Thymus (tissue), 11 donors: ENCODE measurements around the gene NEDD4L. TPM values are rescaled to one million over a fixed set of nuclear protein-coding genes. Genes with fewer than 3 reads are reported as not detected.

Experiments
- DNase-seq, 9 donors: peaks; one replicate each; pipeline ENCODE4 v3.0.0-alpha.2; 2013; ENCODE audit warnings: low spot score in 9 of 9, low read depth in 6 of 9, missing footprints in 1 of 9
- H3K27ac ChIP-seq, 2 donors: one replicate each; pipeline ENCODE4 v1.5.1; 2013; ENCODE audit warnings: control low read depth in 1 of 2, low read depth in 1 of 2, low read length in 1 of 2, mild to moderate bottlenecking in 1 of 2, moderate library complexity in 1 of 2
- H3K27me3 ChIP-seq, 2 donors: one replicate each; pipeline ENCODE4 v1.5.1; 2013; ENCODE audit warnings: low read length in 1 of 2; ENCODE audit not compliant: control insufficient read depth in 2 of 2, insufficient read depth in 1 of 2
- H3K36me3 ChIP-seq, 2 donors: one replicate each; pipeline ENCODE4 v1.5.1; 2013; ENCODE audit warnings: low read length in 1 of 2, mild to moderate bottlenecking in 1 of 2, moderate library complexity in 1 of 2; ENCODE audit not compliant: control insufficient read depth in 2 of 2, insufficient read depth in 2 of 2
- H3K4me1 ChIP-seq, 2 donors: one replicate each; pipeline ENCODE4 v1.5.1; 2013; ENCODE audit warnings: low read length in 2 of 2; ENCODE audit not compliant: control insufficient read depth in 2 of 2, insufficient read depth in 2 of 2
- H3K4me3 ChIP-seq, 2 donors: one replicate each; pipeline ENCODE4 v1.5.1; 2013; ENCODE audit warnings: low read length in 2 of 2, control low read depth in 1 of 2, mild to moderate bottlenecking in 1 of 2
- H3K9me3 ChIP-seq, 2 donors: one replicate each; pipeline ENCODE4 v1.5.1; 2013; ENCODE audit warnings: low read length in 1 of 2, mild to moderate bottlenecking in 1 of 2; ENCODE audit not compliant: control insufficient read depth in 2 of 2, insufficient read depth in 1 of 2
- WGBS: extraction: QIAGEN DNeasy Blood & Tissue Kit; methylation state at CpG from one replicate; pipeline ENCODE4 v1.1.7; 2013; 5-methylcytosine and 5-hydroxymethylcytosine counted together
- polyA plus RNA-seq: library from polyadenylated mRNA; stranded (reverse); fragments of 200-250 nt; gene quantifications from one replicate; pipeline ENCODE4 v1.2.3, GENCODE V29; 2013
- total RNA-seq: library from RNA; stranded (reverse); fragments of 120-200 nt; gene quantifications from one replicate; pipeline ENCODE4 v1.2.4, GENCODE V29; 2013
- donor health status: healthy.

Gene NEDD4L
- total and polyA plus RNA-seq, 2 donors = 6.5 to 11.8 TPM

DNA sequence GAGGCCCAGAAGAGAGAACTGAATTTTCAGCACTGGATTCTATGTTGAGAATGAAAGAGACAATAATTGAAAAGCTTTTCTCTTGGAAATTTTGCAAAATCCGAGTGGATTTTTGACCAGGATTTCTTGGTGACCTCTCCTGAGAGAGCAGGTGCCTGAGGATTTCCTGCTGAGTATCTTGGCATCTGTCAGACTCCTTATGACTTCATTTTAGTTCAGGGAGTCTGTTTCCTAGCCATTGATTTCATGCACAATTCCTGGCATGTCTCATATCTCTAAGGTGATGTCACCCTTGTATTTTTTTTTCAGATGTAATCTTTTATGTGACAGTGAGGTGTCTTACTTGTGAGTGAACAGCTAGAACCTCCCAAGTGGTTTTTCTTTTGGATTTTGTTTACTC, 195.9 kb downstream of the NEDD4L start:
- Histone ChIP-seq H3K4me1 (no peaks in the 10 kb centered on the region), H3K4me3 (no peak overlapping the region), H3K27ac (no peak overlapping the region), H3K9me3 (no peaks in the 10 kb centered on the region), H3K36me3 (no peaks in the 10 kb centered on the region), H3K27me3 (no peaks in the 10 kb centered on the region)
- WGBS = 91% methylated on average over 1 of the region's 1 CpG
- no peak for DNase-seq

DNA sequence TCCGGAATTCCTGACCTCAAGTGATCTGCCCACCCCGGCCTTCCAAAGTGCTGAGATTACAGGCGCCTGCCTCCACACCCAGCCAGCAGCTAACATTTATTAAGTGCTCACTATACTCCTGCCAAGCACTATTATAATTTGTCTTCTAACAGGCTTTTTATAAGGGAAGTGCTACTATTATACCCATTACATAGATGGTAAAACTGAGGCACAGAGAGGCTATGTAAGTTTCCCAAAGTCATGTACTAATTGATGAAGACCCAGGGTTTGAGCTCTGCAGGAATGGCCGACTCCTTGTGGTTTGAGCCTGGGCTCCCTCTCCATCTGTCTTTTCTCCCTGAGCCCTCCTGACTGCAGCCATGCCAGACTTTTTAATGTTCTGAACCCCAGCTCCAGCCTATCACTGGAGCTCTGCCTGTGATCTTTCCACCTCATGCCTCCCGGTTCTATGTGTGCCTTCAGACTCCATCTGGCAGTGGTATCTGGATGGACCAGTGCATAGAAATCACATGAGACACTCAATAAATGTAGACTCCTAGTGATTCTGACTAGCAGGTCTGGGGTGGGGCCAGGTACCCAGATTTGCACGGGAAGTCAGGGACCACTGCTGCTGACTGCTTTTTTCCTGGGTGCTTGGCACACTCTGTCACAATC, 197.1 kb downstream of the NEDD4L start:
- no peak overlapping the region for H3K27ac ChIP-seq
- WGBS = 98% methylated on average over 6 of the region's 6 CpGs

DNA sequence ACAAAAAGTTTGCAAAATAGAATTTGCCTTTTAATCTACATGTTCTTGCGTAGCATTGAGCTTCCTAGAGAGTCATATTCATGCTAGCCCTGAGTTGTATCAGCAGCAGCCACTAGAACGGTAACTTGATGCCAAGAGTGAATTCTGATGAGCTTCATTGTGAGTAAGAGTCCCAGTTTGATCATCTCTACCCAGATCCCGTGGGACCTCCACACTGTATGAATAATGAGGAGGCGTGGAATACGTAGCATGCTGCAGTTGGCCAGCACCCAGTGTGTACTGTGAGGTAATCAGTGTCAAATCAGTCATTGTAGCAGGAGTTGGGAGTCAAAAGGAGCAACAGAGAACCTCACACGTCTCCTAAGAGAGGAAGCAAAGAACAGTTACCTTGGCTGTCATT, 197.9 kb downstream of the NEDD4L start:
- Histone ChIP-seq H3K27me3 (no peaks in the 10 kb centered on the region), H3K9me3 (no peaks in the 10 kb centered on the region), H3K36me3 (no peaks in the 10 kb centered on the region), H3K27ac (no peak overlapping the region), H3K4me3 (no peak overlapping the region), H3K4me1 (no peaks in the 10 kb centered on the region)
- DNase-seq = no peak
- WGBS = 91% methylated on average over 6 of the region's 6 CpGs

More for the DNA sequence above, 197.1 kb downstream of the NEDD4L start:
- Histone ChIP-seq H3K4me1 (no peaks in the 10 kb centered on the region), H3K9me3 (no peaks in the 10 kb centered on the region), H3K27me3 (no peaks in the 10 kb centered on the region), H3K4me3 (no peak overlapping the region), H3K36me3 (no peaks in the 10 kb centered on the region)
- no peak for DNase-seq

DNA sequence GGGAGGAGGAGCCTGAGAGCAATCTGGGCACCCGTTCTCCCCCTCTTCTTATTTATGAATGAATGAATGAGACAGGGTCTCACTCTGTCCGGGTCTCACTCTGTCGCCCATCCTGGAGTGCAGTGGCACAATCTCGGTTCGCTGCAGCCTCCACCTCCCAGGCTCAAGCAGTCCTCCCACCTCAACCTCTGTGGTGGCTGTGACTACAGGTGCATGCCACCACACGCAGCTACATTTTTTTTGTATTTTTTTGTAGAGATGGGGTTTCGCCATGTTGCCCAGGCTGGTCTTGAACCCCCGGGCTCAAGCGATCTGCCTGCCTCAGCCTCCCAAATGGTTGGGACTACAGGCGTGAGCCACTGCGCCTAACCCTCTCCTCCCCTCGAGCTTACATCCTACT, 198.4 kb downstream of the NEDD4L start:
- 97% methylated on average over 12 of the region's 12 CpGs for WGBS
- Histone ChIP-seq H3K27ac (no peak overlapping the region), H3K9me3 (no peaks in the 10 kb centered on the region), H3K4me1 (no peaks in the 10 kb centered on the region), H3K36me3 (no peaks in the 10 kb centered on the region), H3K4me3 (no peak overlapping the region), H3K27me3 (no peaks in the 10 kb centered on the region)
- no peak for DNase-seq

DNA sequence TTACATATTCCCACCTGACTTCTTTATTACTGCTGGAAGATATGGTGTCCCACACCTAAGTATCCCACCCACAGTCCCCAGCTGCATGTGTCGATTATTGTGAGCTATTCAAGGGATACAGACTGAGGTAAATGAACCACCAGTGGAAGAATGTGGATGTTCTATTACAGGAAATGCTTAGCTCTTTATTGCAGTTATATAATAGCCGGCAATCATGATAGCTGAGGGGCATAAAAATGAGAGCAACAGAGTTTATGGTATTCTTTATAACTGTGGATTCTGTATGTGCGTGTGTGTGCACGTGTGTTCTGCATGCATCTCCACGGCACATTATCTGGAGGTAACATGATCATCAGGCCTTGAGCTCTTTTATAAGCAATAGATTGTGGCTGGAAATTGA, 198.9 kb downstream of the NEDD4L start:
- Histone ChIP-seq H3K4me3 (no peak overlapping the region), H3K9me3 (no peaks in the 10 kb centered on the region), H3K36me3 (no peaks in the 10 kb centered on the region), H3K27ac (no peak overlapping the region), H3K27me3 (no peaks in the 10 kb centered on the region), H3K4me1 (no peaks in the 10 kb centered on the region)
- WGBS = 96% methylated on average over 5 of the region's 5 CpGs
- no peak for DNase-seq

DNA sequence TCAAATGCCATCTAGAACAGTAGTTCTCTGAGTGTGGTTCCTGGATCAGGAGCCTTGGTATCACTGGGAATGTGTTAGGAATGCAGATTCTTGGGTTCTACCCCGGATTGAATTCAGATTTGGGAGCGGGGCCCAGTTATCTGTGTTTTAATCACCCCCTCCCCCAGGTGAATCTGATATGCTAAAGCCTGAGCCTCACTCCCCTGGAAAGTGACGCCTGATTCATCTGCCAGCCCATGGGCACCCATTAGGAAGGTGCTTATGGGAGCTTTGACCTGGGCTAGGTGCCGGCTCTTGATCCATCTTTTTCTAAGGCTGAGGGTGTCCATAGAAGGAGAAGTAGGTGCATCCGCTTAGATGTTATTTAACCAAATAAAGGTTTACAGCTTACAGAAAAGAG, 199.4 kb downstream of the NEDD4L start:
- no peaks in the 10 kb centered on the region for H3K27me3 ChIP-seq
- H3K36me3 ChIP-seq = no peaks in the 10 kb centered on the region
- no peaks in the 10 kb centered on the region for H3K4me1 ChIP-seq
- no peak overlapping the region for H3K27ac ChIP-seq
- 92% methylated on average over 5 of the region's 5 CpGs for whole genome bisulfite sequencing
- no peaks in the 10 kb centered on the region for H3K9me3 ChIP-seq
- no peak for DNase-seq
- no peak overlapping the region for H3K4me3 ChIP-seq

DNA sequence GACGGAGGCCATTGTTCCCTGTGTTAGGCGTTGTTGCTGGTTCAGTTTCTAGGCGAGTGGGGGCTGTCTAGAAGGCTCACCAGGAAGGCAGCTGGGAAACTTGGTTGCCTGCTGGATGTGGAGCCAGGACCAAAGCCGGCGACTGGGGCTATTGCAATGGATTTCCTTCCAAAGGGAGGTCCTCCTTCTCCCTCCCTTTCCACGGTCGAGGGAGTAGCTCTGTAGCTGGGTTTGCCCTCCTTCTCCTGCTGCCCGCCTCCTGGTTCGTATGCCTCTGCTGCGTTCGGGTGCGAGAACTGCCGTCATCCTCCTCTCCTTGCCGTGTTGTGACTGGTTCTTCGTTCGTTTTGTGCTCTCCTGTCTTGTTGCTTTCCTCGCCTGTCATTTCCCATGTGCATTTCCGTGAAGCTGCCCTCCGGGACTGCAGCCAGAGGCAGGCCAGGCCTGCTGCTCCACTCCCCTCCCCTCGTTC, 203.4 kb downstream of the NEDD4L start:
- Histone ChIP-seq H3K27ac (peak overlapping the region in 1 of 2 donors; percentile 32), H3K27me3 (no peaks in the 10 kb centered on the region), H3K4me1 (no peaks in the 10 kb centered on the region), H3K9me3 (no peaks in the 10 kb centered on the region), H3K4me3 (no peak overlapping the region), H3K36me3 (no peaks in the 10 kb centered on the region)
- no peak for DNase-seq
- 93% methylated on average over 20 of the region's 20 CpGs for WGBS

DNA sequence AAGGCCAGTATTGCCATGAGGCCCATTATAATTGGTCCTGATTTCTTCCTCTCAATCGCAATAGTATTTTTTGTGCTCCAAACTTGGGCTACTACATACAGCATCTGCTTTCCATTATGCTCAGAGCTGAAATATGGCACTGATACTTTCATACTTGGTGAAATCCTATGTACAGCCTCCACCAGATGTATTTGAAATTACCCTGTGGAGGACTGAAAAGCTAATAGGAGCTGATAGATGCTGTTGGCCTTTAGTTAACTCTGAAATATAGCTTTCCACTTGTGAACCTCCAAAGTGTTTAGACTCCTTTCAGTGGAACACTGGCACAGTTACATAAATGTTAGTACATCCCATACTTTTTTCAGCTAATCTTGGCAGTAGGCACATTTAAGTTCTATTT, 205.7 kb downstream of the NEDD4L start:
- no peak overlapping the region for H3K4me3 ChIP-seq

DNA sequence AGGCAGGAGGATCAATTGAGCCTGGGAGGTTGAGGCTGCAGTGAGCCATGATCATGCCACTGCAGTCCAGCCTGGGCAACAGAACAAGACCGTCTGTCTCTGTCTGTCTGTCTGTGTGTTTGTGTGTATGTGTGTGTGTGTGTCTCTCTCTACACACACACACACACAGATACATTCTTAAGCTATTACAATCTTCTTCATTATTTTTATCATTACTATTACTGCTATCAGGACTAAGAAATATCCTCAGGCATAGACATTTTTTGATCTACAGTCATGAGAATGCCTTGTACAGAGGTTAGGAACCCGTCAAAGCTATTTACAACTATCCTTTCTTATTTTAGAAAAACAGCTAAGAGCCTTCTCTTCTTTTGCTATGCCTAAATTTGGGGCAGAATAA, 207.4 kb downstream of the NEDD4L start:
- Histone ChIP-seq H3K4me3 (no peak overlapping the region), H3K27me3 (no peaks in the 10 kb centered on the region), H3K9me3 (no peaks in the 10 kb centered on the region), H3K27ac (no peak overlapping the region), H3K36me3 (no peaks in the 10 kb centered on the region), H3K4me1 (no peaks in the 10 kb centered on the region)
- no peak for DNase-seq
- 93% methylated on average over 2 of the region's 2 CpGs for WGBS

More for the DNA sequence above, 205.7 kb downstream of the NEDD4L start:
- WGBS = 94% methylated on average over 1 of the region's 1 CpG
- Histone ChIP-seq H3K27ac (no peak overlapping the region), H3K4me1 (no peaks in the 10 kb centered on the region), H3K9me3 (no peaks in the 10 kb centered on the region), H3K36me3 (no peaks in the 10 kb centered on the region), H3K27me3 (no peaks in the 10 kb centered on the region)
- no peak for DNase-seq
